ENCODE measurements around the gene GNG2.

- no peak for TF ChIP-seq CTCF (IDR thresholded peaks at IDR 0.05)
- no peak for TF ChIP-seq POLR2A (IDR thresholded peaks at IDR 0.05)
Measured at GRCh38 chr14:52008136-52008535, 147.7 kb downstream of the GNG2 start.

Data from thyroid gland (tissue), 4 donors.